GM10266 (cell line): ENCODE measurements around the gene GSTO2.

Experiments
- DNase-seq: peaks from one replicate; pipeline ENCODE4 v3.0.0; 2012; ENCODE audit errors: extremely low spot score
- TF ChIP-seq, protein P1 (sequence below): IDR thresholded peaks from 2 replicates; pipeline ENCODE4 v1.5.1; 2012; ENCODE audit warnings: mild to moderate bottlenecking, low read depth; ENCODE audit not compliant: control insufficient read depth, insufficient read depth; ENCODE audit errors: missing control alignments

The GSTO2 gene

DNA sequence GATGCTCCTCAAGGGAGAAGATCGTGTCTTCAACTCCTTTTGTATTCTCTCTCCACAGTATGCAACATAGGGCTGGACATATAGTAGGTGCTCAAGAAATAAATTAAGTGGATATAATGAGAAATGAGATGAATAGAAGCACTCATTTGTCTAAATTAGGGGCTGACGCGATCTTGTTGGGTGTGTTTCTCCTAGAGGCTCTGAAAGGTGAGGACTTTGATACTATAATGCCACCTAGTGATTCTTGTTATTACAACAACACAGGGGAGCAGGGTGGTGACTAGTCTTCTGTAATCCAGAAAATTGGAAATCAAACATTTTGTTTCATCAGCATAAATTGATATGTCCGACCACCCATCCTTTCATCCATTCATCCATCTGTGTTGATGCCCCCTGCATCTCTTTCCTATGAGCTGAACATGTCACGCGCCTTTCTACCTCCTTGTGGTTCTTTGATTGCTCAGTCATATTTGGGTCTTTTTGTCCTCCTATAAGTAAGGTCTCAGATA lies 81.2 kb downstream of the GSTO2 start:
- DNase-seq, result peak; percentile 56
- TF ChIP-seq, protein P1, sequence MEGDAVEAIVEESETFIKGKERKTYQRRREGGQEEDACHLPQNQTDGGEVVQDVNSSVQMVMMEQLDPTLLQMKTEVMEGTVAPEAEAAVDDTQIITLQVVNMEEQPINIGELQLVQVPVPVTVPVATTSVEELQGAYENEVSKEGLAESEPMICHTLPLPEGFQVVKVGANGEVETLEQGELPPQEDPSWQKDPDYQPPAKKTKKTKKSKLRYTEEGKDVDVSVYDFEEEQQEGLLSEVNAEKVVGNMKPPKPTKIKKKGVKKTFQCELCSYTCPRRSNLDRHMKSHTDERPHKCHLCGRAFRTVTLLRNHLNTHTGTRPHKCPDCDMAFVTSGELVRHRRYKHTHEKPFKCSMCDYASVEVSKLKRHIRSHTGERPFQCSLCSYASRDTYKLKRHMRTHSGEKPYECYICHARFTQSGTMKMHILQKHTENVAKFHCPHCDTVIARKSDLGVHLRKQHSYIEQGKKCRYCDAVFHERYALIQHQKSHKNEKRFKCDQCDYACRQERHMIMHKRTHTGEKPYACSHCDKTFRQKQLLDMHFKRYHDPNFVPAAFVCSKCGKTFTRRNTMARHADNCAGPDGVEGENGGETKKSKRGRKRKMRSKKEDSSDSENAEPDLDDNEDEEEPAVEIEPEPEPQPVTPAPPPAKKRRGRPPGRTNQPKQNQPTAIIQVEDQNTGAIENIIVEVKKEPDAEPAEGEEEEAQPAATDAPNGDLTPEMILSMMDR, result peak; percentile 58

DNA sequence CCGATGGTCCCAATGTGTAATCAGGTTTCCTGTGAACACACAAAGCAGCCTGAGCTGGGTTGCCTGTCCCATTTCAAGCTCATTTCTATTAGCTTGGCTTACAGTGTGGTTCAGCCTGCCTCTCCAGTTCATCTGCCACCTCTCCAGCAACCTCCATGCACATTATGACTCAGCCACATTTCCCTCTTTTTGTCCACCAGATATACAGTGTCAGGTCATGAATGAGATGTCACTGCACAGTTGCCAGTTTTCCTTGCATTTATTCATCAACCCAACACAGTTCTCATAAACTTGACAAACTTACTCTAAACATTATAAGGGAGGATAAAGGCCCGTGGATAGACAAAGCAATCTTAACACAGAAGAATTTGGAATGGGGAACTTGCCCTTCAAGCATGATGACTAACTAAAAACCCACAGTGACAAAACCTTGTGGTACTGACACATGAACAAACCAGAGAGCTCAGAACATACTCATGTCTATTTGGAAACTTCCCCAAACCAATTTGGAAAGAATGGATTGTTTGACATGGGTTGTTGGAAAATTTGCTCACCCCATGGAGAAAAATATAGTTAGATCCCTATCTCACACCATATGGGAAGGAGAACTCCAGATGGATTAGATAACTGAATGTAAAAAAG lies 82.2 kb downstream of the GSTO2 start:
- DNase-seq, result no peak

DNA sequence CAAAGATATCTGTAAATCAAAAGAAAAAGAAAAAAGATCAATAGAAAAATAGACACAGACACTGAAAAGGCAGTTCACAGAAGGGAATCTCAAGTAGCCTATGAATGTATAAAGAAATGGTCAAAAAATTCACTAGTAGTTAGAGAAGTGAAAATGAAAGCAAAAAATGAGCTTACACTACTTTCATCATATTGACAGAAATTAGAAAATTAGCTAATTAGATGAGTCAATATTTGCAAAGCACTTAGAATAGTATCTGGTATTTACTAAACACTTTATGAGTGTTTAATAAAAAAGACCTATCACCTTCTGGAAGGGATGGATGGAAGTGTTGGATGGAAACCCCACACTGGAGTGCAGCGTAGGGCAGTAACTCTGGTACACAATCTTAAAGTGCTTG lies 82.9 kb downstream of the GSTO2 start:
- DNase-seq, result no peak
- TF ChIP-seq, protein P1, result no peak

More for the DNA sequence above, 82.2 kb downstream of the GSTO2 start:
- TF ChIP-seq, protein P1, result no peak

DNA sequence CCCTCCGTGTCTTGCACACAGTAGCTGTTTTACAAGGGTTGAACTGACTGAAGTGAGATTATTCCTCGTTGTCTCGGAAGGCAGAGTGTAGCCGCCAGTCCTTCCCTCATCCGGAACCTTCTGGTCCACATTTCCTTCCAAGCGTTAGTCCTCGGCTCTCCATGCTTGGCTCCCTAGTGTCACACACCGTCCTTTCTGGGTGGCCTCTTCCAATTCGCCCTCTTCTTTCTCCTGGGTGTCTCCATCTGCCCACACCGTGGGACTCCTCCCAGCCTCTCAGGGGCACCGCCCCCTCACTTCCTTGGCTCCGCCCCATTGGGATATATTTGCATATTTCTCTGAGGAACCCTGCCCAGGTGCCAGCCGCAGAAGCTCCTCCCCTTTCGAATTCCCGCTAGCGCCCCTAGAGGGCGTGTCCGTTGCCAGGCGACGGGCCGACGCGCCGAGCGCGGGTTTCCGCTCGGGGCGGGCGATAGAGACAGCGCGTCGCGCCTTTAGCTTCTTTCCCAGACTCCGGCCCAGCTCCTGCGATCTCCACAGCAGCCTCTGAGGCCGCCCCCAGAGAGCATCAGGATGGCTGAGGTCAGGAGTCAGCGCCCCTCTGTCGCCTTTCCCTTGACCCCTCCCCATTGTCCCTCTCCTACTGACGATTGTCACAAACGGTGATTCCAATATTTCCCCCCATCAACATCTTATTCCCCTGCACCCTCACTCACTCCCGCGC lies 84.5 kb downstream of the GSTO2 start, which contains the start of gene CFAP58:
TSS of gene CFAP58 (plus strand) at position 509 of the 724 bp plus-strand sequence. CDS start at position 574, 65 bp downstream.
- DNase-seq, result peak; percentile 74
- TF ChIP-seq, protein P1, result peak; percentile 72
